ENCODE data around the gene RDH5.

RDH5 gene

DNA sequence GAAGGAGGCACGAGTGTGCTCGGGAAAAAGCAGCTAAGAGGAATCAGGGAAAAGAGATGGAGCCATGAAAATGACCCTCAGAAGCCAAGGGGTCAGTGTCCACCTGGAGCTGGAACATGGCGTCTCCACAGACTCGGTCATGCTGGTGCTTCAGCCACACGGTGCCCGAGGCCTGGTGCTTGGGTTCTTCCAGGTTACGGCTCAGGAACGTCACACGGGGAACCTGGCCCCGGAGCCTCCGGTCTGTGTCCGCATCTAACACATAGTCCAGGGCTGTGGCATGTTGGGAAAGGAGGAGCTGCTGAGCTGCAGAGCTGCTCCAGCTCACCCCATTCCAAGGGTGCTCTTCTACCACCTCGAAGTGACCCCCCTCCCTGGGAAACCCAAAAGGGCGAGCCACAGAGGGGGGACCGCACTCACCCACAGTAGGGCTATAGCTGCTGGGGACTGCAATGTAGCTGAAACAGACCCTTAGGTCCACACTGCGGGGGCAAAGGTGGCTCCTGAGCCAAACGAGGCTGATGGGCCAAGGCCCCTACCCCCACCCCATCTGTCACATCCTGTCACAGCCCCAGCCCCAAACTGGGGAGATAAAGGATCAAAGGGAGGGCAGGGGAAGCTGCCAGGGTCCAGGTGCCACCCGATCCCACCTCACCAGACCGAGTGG, 23.3 kb upstream of the RDH5 start:
- DNase-seq (ENCODE audit: low read depth) = no peak

DNA sequence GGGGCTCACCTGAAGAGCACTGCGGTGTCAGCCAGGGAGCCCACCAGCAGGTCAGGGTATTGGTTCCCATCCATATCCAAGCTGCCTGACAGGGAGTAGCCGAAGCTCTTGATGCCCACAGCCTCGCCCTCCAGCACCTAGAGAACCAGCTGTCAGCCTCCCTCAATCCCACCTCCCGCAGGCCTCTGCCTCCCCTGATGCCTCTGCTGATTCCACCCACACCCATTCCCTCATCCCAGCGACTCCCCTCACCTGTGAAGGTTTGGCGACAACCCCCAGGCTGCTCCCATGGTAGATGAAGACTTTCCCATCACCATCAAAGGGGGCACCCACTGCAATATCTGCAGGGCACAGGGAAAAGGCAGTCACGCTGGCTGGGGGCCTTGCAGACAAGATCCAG, 22.5 kb upstream of the RDH5 start:
- DNase-seq (ENCODE audit: low read depth) = no peak

DNA sequence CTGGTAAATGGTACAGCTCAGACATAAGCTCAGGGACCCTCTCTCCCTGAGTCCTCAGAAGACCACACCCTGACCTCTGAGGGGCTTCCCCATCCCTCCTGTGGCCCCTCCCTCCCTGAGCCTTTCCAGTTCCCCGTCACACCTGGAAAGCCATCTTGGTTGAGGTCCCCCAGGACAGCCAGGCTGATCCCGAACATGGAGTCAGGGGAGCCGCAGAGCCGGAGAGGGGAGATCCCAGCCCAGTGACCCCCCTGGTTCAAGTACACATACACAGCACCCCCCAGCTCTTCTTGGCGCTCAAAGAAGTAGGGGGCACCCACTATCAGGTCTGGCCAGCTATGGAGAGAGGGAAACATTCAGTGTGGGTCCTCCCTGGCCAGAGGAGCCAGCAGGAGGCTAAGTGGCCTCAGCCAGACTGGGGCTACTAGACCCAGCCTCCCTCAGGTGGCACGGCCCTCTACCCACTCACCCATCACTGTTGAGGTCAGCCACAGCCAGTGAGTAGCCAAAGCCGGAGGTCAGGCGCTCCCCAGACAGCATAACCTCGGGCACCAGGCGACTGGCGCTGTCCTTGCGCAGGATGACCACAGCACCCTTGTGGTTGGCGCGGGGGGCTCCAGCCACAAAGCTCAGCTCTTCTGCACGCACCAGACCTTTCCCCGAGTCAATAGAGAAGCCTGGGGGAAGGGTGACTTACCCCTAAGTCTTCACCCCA, 21.8 kb upstream of the RDH5 start:
- DNase-seq (ENCODE audit: low read depth) = no peak

DNA sequence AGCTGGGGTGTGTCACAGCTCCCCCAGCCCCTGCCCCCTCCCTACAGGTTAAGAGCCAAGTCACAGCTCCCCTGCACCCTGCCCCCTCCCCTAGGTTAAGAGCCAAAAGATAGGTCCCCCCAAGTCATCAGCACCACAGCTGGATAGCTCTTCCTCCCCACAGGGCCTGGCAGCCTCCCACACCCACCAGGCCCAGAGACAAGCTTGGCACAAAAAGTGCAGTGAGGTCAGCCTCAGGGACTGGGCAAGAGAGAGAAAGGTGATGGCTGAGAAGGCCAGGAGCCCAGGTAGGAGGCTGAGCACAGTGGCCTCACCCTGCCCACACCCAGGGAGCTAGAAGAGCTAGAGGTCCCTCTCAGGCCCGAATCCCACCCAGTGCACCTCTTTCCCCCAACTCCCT, 21.2 kb upstream of the RDH5 start:
- DNase-seq (ENCODE audit: low read depth) = no peak

DNA sequence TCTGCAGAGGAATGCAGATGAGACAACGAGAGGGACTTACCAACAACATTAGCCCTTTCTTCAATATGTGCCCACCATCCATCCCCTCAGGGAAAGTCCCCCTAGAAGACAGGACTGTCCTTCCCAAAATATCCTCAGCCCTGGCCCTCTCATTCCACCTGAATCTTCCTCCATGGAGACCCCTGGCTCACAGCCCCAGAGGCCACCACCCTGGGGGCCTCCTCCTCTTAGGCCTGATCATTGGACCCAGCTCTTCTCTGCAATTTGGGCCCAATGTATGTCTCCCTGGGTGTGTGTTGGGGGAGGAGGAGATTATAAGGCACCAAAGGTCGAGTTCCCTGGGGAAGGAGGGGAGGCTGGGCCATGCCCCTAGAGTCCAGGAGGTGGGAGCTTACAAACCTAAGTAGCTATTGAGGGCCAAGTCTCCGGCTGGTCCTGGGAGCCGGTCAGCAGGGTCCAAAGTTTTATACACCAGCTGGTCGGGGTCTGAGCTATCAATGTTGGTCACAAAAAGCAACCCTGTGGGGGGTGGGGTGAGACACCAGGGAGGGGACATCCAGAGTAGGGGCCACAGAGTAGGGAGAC, 20.6 kb upstream of the RDH5 start:
- no peak for DNase-seq (ENCODE audit: low read depth)

DNA sequence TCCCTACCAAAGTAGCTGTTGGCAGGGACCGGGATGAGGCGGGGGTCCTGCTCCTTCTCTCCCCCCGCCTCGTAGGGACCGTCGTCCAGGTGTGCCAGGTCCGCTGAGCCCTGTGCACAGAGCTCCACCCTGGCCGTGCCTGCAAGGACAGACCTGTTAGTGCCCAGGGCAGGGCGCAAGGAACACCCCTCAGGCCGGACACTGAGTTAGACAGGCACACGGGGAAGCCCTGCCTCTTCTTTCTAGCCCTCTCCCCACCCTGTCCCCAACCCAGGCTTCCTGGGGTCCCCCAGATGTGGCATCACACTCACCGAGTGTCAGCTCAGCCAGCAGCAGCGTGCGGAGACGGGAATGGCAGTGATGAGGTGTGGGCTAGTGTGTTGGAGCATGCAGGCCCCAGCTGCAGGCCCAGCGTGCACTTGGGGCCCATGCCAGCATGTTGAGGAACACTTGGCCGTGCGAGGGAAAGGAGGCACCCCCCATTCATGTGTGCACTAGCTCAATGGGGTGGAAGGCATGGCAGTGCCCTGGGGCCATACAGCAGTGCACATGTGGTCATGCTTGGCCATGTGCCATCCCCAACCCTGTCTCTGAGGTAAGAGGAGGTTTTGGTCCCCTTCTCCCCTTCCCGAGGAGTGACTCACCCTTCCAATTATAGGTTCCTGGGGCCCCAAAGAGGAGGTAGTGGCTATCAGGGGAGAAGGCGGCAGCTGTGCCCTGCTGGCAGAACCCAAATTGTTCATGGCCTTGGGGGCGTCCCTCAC, 19.8 kb upstream of the RDH5 start:
- DNase-seq (ENCODE audit: low read depth) = no peak

DNA sequence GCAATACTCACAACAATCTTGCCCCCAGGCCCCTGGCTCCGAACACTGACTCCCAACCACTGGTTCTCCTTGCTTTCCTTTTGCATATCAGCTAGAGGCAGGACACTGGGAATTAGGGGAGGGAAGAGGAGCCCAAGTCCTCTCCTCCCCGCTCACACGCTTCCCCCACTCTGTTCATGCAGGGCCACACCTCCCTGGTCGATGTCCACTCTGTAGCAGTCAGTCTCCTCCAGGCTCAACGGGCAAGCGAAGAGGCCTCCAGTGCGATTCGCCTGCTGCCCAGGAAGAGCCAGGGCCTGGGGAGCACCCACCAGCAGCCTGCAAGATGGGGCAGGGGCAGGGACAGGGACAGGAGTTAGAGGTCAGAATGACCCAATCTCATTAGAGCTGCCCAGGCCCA, 17.3 kb upstream of the RDH5 start:
- DNase-seq (ENCODE audit: low read depth) = no peak

DNA sequence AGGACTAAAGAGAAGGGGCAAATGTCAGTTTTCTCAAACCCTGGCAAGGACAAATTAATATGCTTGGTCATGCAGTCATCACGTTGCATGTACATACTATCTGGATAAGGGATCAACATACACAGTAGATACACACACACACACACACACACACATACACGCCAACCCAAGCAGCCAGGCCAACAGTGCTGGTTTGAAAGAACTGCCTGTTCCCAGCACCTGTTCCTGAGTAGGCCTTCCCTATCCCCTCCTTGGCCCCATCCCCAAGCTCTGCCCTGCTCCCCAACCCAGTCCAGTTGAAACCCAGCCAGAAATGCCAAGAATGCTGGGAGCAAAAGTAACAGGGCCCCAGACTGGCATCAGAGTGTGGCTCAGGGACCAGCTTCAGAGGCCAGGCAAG, 16.9 kb upstream of the RDH5 start:
- no peak for DNase-seq (ENCODE audit: low read depth)

DNA sequence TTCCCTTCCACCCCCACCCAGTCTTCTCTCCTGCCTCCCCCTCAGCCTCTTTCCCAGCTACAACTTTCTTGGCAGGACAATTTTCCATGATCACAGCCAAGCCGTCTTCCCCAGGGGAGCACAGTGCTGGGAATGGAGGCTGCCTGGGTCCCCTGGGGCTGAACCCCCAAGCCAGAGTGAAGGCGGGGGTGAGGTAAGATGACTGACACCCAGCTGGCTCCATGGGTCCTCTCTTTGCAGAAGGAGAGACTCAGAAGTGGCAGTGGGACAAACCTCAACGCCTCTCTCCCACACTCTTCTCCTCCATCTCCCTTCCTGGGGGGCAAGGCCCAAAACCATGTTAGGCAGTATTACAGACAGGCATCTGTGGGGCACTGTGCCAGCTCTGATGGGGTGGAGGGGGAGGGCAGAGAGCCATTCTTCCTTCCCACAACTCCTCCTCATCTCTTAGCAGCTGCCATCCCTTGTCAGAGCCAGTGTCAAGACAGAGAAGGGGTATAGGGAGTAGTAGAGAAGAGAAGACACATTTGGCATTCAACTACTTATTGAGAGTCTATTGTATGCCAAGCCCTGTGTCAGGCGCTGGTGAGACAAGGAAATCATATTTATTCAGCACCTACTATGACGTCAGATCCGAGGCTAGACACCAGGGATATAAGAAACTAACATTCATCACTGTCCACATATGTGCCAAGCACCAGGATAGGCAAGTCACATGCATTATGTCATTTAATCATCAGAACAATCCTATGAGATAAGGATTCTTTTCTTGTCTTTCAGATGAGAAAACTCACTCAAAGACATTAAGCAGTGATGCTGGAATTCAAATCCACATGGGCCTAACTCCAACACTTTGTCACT, 16.1 kb upstream of the RDH5 start:
- DNase-seq (ENCODE audit: low read depth) = no peak

DNA sequence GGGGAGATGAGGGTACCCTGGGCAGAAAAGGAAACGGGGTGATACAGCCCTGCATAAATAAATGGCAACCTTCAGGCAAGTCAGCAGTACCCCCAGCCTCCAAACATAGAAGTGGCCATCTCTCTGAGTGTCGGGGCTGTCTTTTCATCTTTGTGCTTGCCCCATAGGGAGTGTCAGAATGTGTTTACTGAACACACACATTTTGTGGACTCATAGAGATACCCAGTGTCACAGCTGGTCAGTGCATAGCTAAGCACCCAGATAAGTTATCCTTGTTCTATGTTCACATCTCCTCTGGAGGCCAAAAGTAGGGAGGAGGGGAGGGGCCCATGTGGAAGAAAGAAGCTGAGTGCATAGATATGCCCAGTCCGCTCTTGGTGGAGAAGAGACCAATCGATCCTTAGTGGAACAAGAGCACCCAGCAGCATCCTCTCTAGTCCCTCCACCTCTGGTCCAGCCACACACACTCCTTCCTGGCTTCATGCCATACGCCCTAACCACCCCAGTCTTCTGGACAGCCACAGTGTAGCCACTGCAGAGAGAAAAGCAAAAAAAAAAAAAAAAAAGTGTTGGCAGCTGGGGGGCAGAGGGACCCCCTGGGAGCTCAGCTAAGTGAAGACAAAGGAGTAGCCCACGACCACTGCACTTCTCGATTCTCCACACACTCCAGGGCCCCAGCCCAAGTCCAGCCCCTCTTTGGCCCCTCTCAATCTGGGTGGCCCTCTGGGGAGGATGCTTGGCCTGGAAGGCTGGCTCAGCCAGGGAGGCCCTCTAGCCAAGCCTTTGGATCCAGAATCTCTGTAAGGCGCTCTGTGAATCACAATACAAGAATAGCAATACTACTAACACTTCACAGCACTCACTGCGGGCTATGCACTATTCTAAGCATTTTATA, 15.1 kb upstream of the RDH5 start:
- no peak for DNase-seq (ENCODE audit: low read depth)

DNA sequence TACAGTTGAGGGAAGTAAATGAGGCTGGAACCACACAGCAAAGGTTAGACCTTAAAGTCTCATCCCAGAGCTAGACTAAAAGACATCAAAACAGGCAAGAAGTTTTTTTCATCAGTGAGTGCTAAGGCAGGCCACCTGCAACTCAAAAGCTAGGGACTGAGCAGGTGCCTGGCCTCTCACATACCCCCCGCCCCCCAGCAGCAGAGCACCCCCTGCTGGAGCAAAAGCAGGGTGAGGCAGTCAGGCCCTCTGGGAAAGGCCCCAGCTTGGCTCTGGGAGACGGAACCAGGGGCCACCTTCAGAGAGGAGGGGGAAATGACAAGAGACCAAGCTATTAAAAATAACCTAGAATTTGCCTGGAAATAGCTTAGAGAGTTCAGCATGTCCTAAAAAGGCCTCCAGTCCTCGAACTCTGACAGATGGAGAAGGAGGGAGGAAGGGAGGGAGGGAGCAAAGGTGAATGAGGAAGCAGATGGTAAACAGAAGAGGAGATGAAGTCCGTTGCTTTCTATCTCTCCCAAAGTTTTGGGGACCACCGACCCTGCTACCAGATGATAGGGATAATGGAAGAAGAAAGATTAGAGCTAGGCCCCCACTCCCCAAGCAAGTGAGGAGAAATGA, 14.3 kb upstream of the RDH5 start:
- no peak for DNase-seq (ENCODE audit: low read depth)

DNA sequence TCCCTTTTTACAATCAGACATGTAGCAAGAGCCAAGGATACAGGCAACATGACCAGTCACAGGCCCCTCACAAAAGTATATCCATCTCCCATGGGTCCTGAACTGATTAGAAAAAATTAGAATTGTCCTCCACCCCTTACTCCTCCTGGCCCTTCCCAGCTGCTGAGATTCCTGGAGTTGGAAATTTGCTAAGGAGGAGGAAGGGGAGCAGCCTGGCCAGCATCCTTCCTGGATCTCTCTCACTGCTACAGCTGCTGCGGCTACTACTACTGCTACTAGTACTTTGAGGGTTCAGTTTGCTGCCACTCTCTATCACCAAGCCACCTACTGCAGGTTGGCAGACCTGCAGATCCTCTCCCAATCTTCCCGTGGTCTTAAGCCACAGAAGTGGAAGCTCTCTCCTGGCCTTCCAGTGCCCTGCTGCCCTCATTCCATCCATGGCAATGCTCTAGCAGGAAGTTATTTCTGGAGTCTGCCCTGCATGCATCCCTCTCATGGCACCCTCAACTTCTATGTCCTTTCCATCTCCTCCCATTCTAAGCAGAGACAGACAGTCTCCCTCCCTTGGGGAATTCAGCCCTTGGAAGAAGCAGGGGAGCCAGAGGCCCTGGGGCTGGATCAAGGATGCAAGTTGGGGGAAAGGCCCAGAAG, 13.5 kb upstream of the RDH5 start:
- no peak for DNase-seq (ENCODE audit: low read depth)

DNA sequence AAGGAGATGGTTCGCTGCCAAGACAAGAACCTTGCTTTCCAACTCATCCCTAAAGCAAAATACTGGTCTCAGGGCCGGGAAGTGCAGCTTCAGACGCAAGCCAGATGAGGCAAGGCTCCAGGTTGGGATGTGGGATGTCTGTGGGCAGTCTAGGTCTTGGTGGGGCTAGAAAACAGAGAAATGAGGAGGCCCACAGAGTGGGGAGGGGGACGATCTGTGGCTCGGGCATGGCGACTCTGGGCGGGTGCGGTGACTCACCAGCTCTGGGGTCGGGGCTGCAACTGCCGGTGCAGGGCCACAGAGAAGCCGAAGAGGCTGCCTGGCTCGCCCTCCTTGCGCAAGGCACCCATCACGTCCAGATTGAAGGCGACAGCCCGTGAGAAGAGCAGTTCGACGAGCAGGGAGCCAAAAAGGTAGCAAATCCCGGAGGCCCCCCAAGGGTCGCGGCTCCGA, 12.9 kb upstream of the RDH5 start:
- no peak for DNase-seq (ENCODE audit: low read depth)

DNA sequence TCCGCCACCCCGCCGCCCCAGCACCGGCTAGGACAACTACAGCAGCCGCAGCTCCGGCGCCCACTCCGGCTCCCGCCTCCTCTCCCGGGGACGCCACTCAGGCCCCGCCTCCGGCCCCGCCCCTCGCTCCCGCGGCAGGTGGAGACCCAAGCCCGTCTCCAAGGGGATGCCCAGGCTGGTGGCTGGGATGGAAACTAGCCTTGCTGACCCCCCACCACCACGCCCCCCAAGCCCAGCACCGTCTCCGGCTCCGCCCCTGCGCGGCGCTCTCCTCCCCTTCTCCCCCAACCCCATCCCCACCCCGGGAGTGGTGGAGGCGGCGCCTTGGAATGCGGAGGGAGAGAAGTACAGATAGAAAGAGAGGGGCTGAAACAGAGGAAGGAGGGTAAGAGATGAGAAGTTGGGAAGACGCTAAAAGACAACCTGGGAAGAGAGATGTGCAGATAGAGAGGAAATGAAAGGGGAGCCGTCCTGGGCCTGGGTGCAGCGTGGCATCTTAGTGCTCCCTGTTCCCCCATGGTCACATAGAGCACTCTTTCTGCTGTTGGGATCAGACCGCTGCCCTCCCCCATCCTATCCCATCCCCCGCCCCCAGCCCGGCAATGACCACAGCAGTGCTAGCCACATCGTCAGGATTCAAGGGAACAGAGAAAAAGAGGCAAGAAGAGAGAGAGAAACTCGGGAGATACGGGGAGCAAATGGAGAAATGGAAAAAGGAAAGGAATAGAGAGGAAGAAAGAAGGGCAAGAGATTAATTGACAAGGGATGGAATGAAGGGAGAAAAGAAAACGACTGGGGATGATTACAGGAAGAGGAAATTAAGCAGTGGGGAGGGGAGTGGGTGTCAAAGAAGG, 12.1 kb upstream of the RDH5 start, which contains the start of gene ITGA7:
Gene ITGA7 (minus strand): TSS at position 64 of the 854 bp plus-strand sequence. CDS start 222 bp downstream, outside the sequence.
- DNase-seq (ENCODE audit: low read depth) = peak; percentile 58

DNA sequence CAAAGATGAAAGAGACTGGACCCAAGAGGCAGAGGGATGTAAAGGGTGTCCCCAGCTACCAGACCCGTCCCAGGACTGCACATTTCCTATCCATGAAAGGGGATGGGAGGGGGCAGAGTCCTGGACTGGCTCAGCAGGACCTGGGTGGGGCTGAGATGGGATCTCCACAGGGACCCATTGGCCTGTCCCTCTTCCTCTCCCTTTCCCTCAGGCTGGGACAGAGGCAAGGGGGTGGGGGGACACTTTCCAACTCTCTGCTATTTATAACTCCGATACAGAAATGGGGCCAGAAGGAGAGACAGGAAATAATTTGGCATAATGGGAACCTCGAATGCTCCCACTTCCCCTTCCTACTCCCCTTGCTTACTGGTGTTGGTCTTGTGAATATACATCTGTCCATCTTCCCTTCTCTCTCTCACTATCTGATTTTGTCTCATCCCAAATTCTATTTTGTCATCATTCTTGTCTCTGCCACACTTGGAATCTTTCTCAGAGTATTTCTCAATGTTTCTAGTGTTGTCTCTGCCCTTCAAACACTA, 11.4 kb upstream of the RDH5 start:
- no peak for DNase-seq (ENCODE audit: low read depth)

DNA sequence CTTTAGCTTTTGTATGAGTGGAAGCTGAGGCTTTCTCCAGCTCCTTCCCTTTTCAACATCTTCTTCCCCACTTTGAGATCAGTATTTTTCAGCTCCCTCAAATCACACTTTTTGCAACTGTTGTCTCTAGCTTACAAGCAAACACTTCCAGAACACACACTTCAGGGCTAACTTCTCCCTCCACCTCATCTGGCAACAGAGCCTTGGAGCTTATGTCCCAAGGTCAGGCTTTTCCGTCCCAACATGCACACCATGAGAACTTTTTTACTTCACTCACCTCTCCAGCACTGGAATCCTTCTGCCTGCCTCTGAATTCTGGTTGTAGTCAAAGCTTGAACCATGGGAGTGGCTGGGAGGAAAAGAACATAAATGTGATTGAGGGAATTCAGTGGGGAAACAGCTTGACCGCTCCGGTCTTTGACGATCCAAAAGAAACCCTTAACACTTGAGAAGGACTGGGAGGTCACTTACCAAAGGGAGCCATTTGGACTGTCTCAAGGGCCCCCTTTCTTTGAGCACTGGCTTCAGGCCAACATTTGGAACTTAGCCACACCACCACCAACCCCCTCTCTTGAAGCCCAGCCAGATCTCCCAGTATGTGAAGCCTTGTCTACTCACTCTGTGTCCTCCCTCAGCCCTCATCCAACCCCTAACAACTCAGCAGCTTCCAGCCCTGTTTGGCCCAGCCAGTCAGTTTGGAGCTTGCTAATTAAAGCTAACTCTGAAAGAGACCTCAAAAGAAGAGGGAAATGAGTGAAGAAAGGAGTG, 8.2 kb upstream of the RDH5 start:
- DNase-seq (ENCODE audit: low read depth) = no peak

DNA sequence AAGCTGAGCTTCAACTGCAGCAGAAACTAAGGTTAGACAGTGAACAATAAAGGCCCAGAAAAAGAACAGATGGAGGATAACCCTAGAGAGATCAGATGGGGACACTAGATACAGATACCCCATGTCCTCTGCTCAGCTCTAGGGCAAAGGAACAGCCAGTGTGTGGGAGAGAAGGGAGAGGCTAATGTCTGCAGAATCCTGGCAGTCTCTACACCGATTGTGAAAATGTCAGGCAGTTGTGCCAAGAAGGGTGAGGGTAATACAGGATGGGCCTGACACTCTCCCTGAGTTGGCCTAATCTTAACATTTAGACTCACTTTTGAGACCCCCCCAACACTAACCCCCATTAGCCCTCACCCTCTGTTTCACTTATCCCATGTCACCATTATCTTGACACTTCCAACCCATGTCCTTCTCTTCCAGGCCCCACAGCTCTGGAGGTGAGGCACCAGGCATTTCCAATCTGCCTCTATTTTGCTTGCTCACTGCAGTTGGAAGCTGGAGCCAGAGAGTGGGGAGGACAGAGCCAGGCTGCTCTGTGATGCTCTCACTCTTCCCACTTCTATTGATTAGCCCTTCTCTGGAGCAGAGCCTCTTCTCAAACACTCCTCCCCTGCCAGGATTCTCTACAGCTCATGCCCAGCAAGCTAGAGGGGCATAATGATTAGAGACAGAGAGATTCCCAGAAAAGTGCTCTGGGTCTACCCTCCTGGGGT, 7.3 kb upstream of the RDH5 start:
- no peak for DNase-seq (ENCODE audit: low read depth)

Measured in activated T-cell treated with anti-CD3 and anti-CD28 coated beads for 48 hours (primary cell).